T-cell (primary cell): ENCODE data around the gene NTN5. TPM values are rescaled to one million over a fixed set of nuclear protein-coding genes. Genes with fewer than 3 reads are reported as not detected.
"Not testable (repeated sequence)": the region's sequence is repeated elsewhere in the genome, so short reads cannot be mapped to it uniquely, and the experiment has no call there.

Experiments
- ATAC-seq, 4 experiments: fragments of 200-7000 bp in 3 of 4; fragments of 150-1000 bp in 1 of 4; cut with Tn5 transposase; replicated peaks in 1 of 4; 1 replicate in 3 of 4; 2 replicates in 1 of 4; pipeline ENCODE4 v1.10.0; 2021; ENCODE audit warnings: moderate library complexity in 3 of 4, mild to moderate bottlenecking in 2 of 4, moderate number of reproducible peaks in 1 of 4
- CTCF ChIA-PET, 2 donors: fragments of 300-600 bp; sonication (Branson Sonifier 250); formaldehyde crosslinking; loops; one replicate each; lab custom pipeline; 2022; ENCODE audit warnings: antibody characterized with exemption in 2 of 2; lab: Charles Lee
- POLR2A ChIA-PET, 2 donors: fragments of 300-600 bp; sonication (Branson Sonifier 250); formaldehyde crosslinking; loops; one replicate each; lab custom pipeline; 2022; ENCODE audit warnings: antibody characterized with exemption in 2 of 2; lab: Charles Lee
- DNase-seq, 35 experiments: peaks; one replicate each; pipeline versions ENCODE4 v3.0.0 to v3.0.0-alpha.2; 2013 to 2023
- H3K27ac ChIP-seq: one replicate; pipeline ENCODE4 v1.5.1; 2013; ENCODE audit warnings: low read length
- H3K27me3 ChIP-seq, 2 experiments: replicated peaks in 1 of 2; 1 replicate in 1 of 2; 2 replicates in 1 of 2; pipeline versions ENCODE4 v1.6.1 to v1.7.0; 2013; ENCODE audit warnings: low read length in 1 of 2, mixed read lengths in 1 of 2; ENCODE audit not compliant: control insufficient read depth in 2 of 2, insufficient read depth in 2 of 2; ENCODE audit errors: extremely low read depth in 1 of 2
- H3K36me3 ChIP-seq, 2 donors: 1 replicate in 1 of 2; 2 replicates in 1 of 2; pipeline versions ENCODE4 v1.6.1 to v1.7.0; 2013; ENCODE audit warnings: low read length in 1 of 2; ENCODE audit not compliant: control insufficient read depth in 2 of 2, insufficient read depth in 1 of 2; ENCODE audit errors: extremely low read depth in 1 of 2
- H3K4me1 ChIP-seq, 2 experiments: 1 replicate in 1 of 2; 2 replicates in 1 of 2; pipeline versions ENCODE4 v1.6.1 to v1.7.0; 2013; ENCODE audit warnings: low read length in 2 of 2, mixed read lengths in 1 of 2; ENCODE audit not compliant: insufficient read depth in 2 of 2, control insufficient read depth in 1 of 2; ENCODE audit errors: extremely low read depth in 1 of 2
- H3K4me3 ChIP-seq, 2 donors: 1 replicate in 1 of 2; 2 replicates in 1 of 2; pipeline versions ENCODE4 v1.5.1 to v1.7.0; 2013; ENCODE audit warnings: mild to moderate bottlenecking in 2 of 2, low read length in 1 of 2, moderate library complexity in 1 of 2; ENCODE audit not compliant: control insufficient read depth in 1 of 2; ENCODE audit errors: extremely low read depth in 1 of 2
- H3K9me3 ChIP-seq: 2 replicates; pipeline ENCODE4 v1.7.0; 2013
- H3K27ac Mint-ChIP-seq, 2 donors: one replicate each; pipeline ENCODE4 v1.8.0; 2020 to 2021; ENCODE audit warnings: mild to moderate bottlenecking in 2 of 2, mixed read lengths in 2 of 2
- H3K27me3 Mint-ChIP-seq, 2 donors: one replicate each; pipeline ENCODE4 v1.8.0; 2021 to 2022; ENCODE audit warnings: mixed read lengths in 2 of 2
- H3K36me3 Mint-ChIP-seq: one replicate; pipeline ENCODE4 v1.8.0; 2021; ENCODE audit warnings: mixed read lengths
- H3K4me1 Mint-ChIP-seq, 3 donors: one replicate each; pipeline ENCODE4 v1.8.0; 2020 to 2022; ENCODE audit warnings: mixed read lengths in 3 of 3, mild to moderate bottlenecking in 1 of 3
- H3K4me3 Mint-ChIP-seq, 3 donors: one replicate each; pipeline ENCODE4 v1.8.0; 2020 to 2022; ENCODE audit warnings: mild to moderate bottlenecking in 3 of 3, mixed read lengths in 3 of 3, moderate library complexity in 3 of 3
- H3K9me3 Mint-ChIP-seq, 3 donors: one replicate each; pipeline ENCODE4 v1.8.0; 2020 to 2022; ENCODE audit warnings: mixed read lengths in 3 of 3
- WGBS: methylation state at CpG from one replicate; pipeline ENCODE4 v1.1.5; 2013; ENCODE audit warnings: missing lambda C conversion rate; ENCODE audit not compliant: insufficient coverage; 5-methylcytosine and 5-hydroxymethylcytosine counted together
- total RNA-seq, 35 experiments: library from RNA in 6 of 35; stranded (reverse) in 6 of 35; fragments of 120-200 nt in 1 of 35; gene quantifications; one replicate each; pipeline versions ENCODE4 v1.2.1 to v1.2.4 and lab custom pipeline; 2013 to 2026

NTN5 gene
- total RNA-seq, 5 donors from 2014 or later (not counting 1 experiment from before 2014, with no cell fraction given), result 2.2 to 4.2 (median 3.5) TPM

DNA sequence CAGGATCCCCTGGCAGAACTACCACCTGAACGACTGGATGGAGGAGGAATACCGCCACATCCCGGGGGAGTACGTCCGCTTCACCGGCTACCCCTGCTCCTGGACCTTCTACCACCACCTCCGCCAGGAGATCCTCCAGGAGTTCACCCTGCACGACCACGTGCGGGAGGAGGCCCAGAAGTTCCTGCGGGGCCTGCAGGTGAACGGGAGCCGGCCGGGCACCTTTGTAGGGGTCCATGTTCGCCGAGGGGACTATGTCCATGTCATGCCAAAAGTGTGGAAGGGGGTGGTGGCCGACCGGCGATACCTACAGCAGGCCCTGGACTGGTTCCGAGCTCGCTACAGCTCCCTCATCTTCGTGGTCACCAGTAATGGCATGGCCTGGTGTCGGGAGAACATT, 30.5 kb upstream of the NTN5 start:
- no peak overlapping the region for H3K27ac ChIP-seq
- ChIA-PET POLR2A (no interaction called here), CTCF (no interaction called here)
- peaks cover 3 to 6% of the 10 kb centered on the region in 2 donors for H3K36me3 ChIP-seq
- ATAC-seq (no peak), DNase-seq (no peak)
- Mint-ChIP-seq H3K27ac (no peak overlapping the region), H3K4me3 (no peak overlapping the region), H3K27me3 (peaks cover 0 to 3% of the 10 kb centered on the region in 2 donors), H3K4me1 (peaks cover 0 to 5% (median 0%) of the 10 kb centered on the region in 3 donors), H3K36me3 (peaks cover 42% of the 10 kb centered on the region), H3K9me3 (no peaks in the 10 kb centered on the region)
- H3K4me1 ChIP-seq, result no peaks in the 10 kb centered on the region
- H3K27me3 ChIP-seq, result peaks cover 0 to 7% of the 10 kb centered on the region in 2 experiments
- H3K4me3 ChIP-seq, result no peak overlapping the region
- 96% methylated on average over 11 of the region's 23 CpGs for WGBS
- H3K9me3 ChIP-seq, result no peaks in the 10 kb centered on the region

DNA sequence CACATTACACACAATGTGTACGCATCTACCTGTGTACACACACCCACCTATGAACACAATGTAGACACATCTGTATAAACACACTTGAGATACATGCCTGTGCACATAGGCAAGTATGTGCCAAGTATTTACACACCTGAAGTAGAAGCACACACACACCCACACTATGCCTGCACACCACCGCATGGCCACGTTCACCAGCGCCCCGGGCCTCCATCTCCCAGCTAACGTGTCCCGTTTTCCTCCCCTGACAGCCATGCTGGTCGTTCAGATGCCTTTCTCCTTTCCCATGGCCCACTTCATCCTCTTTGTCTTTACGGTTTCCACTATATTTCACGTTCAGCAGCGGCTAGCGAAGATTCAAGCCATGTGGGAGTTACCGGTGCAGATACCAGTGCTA, 29.9 kb upstream of the NTN5 start:
- Histone ChIP-seq H3K4me3 (no peak overlapping the region), H3K27ac (no peak overlapping the region), H3K9me3 (no peaks in the 10 kb centered on the region), H3K4me1 (no peaks in the 10 kb centered on the region), H3K36me3 (peaks cover 3 to 6% of the 10 kb centered on the region in 2 donors), H3K27me3 (peaks cover 0 to 13% of the 10 kb centered on the region in 2 experiments)
- 95% methylated on average over 12 of the region's 13 CpGs for WGBS
- Mint-ChIP-seq H3K27me3 (peaks cover 0 to 6% of the 10 kb centered on the region in 2 donors), H3K4me3 (no peak overlapping the region), H3K36me3 (peaks cover 42% of the 10 kb centered on the region), H3K4me1 (peaks cover 0 to 3% (median 0%) of the 10 kb centered on the region in 3 donors), H3K9me3 (no peaks in the 10 kb centered on the region), H3K27ac (no peak overlapping the region)
- CTCF ChIA-PET, result no interaction called here
- POLR2A ChIA-PET, result no interaction called here
- no peak for DNase-seq
- ATAC-seq, result no peak

DNA sequence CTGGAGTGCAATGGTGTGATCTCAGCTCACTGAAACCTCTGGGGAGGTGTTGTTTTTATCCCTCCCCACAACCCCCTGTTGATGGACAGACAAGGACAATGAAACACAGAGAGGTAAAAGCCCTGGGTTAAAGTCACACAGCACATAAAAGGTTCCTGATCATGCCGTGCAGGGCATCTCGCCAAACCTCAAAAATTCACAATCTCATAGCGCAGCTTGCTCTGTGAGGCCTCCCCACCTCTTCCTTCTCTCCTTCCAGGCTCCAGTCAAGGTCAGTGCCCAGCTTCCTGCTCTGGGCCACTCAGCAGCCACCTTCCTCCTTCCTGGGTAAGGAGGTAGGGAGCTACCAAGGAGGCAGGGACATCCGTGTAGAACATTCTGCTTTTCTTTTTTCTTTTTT, 25.2 kb upstream of the NTN5 start:
- Mint-ChIP-seq H3K27ac (no peak overlapping the region), H3K27me3 (peaks cover 3 to 17% of the 10 kb centered on the region in 2 donors), H3K4me3 (peak overlapping the region in 1 of 3 donors; percentile 26), H3K36me3 (peaks cover 21% of the 10 kb centered on the region), H3K4me1 (peaks cover 12 to 13% (median 13%) of the 10 kb centered on the region in 3 donors), H3K9me3 (no peaks in the 10 kb centered on the region)
- Histone ChIP-seq H3K36me3 (peaks cover 0 to 3% of the 10 kb centered on the region in 2 donors), H3K4me1 (peaks cover 0 to 11% of the 10 kb centered on the region in 2 experiments), H3K4me3 (no peak overlapping the region), H3K9me3 (no peaks in the 10 kb centered on the region), H3K27ac (no peak overlapping the region), H3K27me3 (peaks cover 0 to 36% of the 10 kb centered on the region in 2 experiments)
- DNase-seq (no peak), ATAC-seq (no peak)
- CTCF ChIA-PET, result no interaction called here
- POLR2A ChIA-PET, result interaction anchor here (0.6 to 0.7 kb wide), 2 partner anchors 16 to 58 kb away, joined by 6 to 8 read pairs; no protein-coding TSS in a partner anchor
- no CpG with 5 or more reads among the region's 4 CpGs for WGBS

DNA sequence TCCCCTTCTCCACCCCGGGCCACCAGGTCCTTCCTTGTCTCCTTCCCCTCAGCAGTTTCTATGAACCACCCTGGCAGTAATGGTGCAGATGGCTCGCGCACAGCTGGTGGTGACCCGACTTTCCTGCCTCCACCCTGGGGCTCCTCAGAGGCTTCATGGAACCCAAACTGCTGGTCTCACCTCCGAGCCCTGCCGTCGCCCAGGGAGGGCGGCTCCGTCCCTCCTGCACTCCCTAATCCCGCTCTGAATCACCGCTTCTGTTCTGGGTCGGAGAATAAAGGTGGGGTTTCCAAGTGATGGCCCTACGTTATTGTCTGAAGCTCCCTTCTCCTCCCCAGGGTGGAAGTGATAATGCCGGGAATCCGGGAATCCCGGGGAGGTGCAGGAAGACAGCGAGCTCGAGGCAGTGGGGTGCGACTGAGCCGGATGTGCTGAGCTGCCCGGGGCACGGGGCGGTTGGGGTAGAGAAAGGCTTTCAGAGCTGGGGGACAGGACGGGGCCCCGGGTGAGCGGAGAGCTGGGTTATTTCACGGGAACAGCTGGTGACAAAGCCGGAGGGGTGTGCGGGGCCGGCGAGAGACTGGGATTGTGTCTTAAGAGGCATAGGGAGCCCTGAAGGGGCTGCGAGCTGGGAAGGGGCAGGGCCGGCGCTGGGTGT, 23.7 kb upstream of the NTN5 start:
- H3K4me3 Mint-ChIP-seq, result peak overlapping the region; percentile 53 to 68 (median 60)
- Histone ChIP-seq H3K4me1 (peaks cover 0 to 11% of the 10 kb centered on the region in 2 experiments), H3K36me3 (peaks cover 0 to 2% of the 10 kb centered on the region in 2 donors), H3K27ac (no peak overlapping the region), H3K4me3 (peak overlapping the region in 1 of 2 donors; percentile 44), H3K9me3 (no peaks in the 10 kb centered on the region), H3K27me3 (peaks cover 0 to 35% of the 10 kb centered on the region in 2 experiments)
- ChIA-PET POLR2A (no interaction called here), CTCF (interaction anchor here (0.6 to 0.7 kb wide), 2 partner anchors 46 to 322 kb away, joined by 3 read pairs; no protein-coding TSS in a partner anchor)
- ATAC-seq, result peak; percentile 76 to 83 (median 82)
- H3K9me3 Mint-ChIP-seq, result no peaks in the 10 kb centered on the region
- peak overlapping the region in 1 of 2 donors; percentile 65 for H3K27ac Mint-ChIP-seq
- peaks cover 12 to 13% (median 13%) of the 10 kb centered on the region in 3 donors for H3K4me1 Mint-ChIP-seq
- DNase-seq, result peak in 3 of 35 experiments; percentile 22 to 31 (median 23)
- H3K27me3 Mint-ChIP-seq, result peaks cover 3 to 17% of the 10 kb centered on the region in 2 donors
- 10% methylated on average over 29 of the region's 34 CpGs for WGBS
- H3K36me3 Mint-ChIP-seq, result peaks cover 12% of the 10 kb centered on the region

DNA sequence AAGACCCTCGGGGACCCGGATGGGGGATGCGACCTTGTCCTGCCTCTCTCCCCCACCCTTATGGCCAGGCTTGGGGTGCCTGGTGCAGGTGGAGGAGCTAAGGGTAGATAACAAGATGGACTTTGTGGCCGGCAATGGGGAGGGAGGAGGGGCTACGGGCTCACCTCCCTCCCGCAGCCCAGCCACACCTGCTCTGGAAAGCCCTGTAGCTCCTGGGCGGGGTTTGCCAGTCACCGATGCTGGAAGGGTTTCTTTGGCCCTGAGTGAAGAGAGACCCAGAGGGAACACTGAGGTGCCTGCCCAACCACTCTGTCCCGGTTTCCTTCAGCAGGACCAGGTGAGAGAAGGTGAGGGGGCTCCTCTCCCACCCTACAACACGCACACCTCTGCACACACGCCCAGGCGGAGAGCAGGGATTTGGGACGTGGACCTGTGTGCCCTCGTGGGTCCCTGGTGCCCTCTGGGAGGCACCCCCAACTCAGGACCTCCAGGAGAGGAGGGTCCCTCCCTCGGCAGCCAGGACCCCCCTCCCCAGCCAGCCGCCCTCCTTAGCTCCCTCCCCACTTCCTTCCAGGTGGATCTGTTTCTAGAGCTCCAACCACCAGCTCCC, 23.0 kb upstream of the NTN5 start, which contains the start of gene FUT2:
Gene FUT2 (plus strand): TSS at position 229 of the 610 bp plus-strand sequence. CDS start 6,986 bp downstream, outside the sequence.
- no peak within 1 kb of the TSS for H3K27ac ChIP-seq
- peak within 1 kb of the TSS in 1 of 2 donors; percentile 44 for H3K4me3 ChIP-seq
- DNase-seq (no peak), ATAC-seq (no peak)
- H3K27me3 Mint-ChIP-seq, result peaks cover 3 to 17% of the 10 kb centered on the region in 2 donors
- 44% methylated on average over 5 of the region's 16 CpGs for WGBS
- H3K36me3 ChIP-seq, result no peaks in the 10 kb centered on the region
- peak within 1 kb of the TSS; percentile 53 to 68 (median 60) for H3K4me3 Mint-ChIP-seq
- H3K9me3 Mint-ChIP-seq, result no peaks in the 10 kb centered on the region
- peaks cover 0 to 11% of the 10 kb centered on the region in 2 experiments for H3K4me1 ChIP-seq
- peaks cover 0 to 32% of the 10 kb centered on the region in 2 experiments for H3K27me3 ChIP-seq
- peaks cover 9% of the 10 kb centered on the region for H3K36me3 Mint-ChIP-seq
- POLR2A ChIA-PET, result interaction anchor here in 1 of 2 donors (0.6 kb wide), 1 partner anchor 144 kb away, joined by 4 read pairs; the partner anchor contains the start of gene SULT2B1
- H3K27ac Mint-ChIP-seq, result peak within 1 kb of the TSS in 1 of 2 donors; percentile 65
- no peaks in the 10 kb centered on the region for H3K9me3 ChIP-seq
- CTCF ChIA-PET, result interaction anchor here in 1 of 2 donors (0.6 kb wide), 1 partner anchor 322 kb away, joined by 3 read pairs; no protein-coding TSS in a partner anchor
- peaks cover 12 to 13% (median 13%) of the 10 kb centered on the region in 3 donors for H3K4me1 Mint-ChIP-seq

DNA sequence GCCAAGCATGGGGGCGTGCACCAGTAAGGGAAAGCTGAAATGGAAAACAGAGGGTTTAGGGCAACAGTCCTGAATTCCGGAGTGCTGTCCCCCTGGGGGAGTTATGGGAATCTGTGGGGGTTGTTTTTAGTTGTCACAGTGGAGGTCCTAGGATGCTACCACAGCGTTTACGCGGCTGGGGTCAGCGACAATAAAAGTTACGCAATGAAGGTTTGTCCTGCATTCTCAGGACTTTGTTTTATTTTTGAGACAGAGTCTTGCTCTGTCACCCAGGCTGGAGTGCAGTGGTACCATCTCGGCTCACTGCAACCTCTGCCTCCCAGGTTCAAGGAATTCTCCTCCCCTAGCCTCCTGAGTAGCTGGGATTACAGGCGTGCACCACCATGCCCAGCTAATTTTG, 20.8 kb upstream of the NTN5 start:
- DNase-seq, H3K4me3 Mint-ChIP-seq, H3K4me3 ChIP-seq, H3K9me3 ChIP-seq, POLR2A ChIA-PET, H3K36me3 Mint-ChIP-seq, H3K36me3 ChIP-seq, H3K9me3 Mint-ChIP-seq, H3K27ac Mint-ChIP-seq, ATAC-seq, H3K27ac ChIP-seq: not testable (repeated sequence)
- peaks cover 0 to 30% of the 10 kb centered on the region in 2 experiments for H3K27me3 ChIP-seq
- Mint-ChIP-seq H3K27me3 (peaks cover 3 to 16% of the 10 kb centered on the region in 2 donors), H3K4me1 (peaks cover 12 to 13% (median 13%) of the 10 kb centered on the region in 3 donors)
- H3K4me1 ChIP-seq, result peaks cover 0 to 11% of the 10 kb centered on the region in 2 experiments
- 95% methylated on average over 7 of the region's 9 CpGs for WGBS
- CTCF ChIA-PET, result interaction anchor here in 1 of 2 donors (0.6 kb wide), 1 partner anchor 152 kb away, joined by 3 read pairs; no protein-coding TSS in a partner anchor
